AG08395 (cell line): Measurements from ENCODE around the gene ASTN1.

Experiments used
- DNase-seq: peaks from one replicate; pipeline ENCODE4 v3.0.0; 2012; ENCODE audit warnings: mixed read lengths, low spot score

Gene ASTN1

GRCh38 chr1:176837708-176838107 is 326.8 kb downstream of the ASTN1 start:
- no peak for DNase-seq

DNA sequence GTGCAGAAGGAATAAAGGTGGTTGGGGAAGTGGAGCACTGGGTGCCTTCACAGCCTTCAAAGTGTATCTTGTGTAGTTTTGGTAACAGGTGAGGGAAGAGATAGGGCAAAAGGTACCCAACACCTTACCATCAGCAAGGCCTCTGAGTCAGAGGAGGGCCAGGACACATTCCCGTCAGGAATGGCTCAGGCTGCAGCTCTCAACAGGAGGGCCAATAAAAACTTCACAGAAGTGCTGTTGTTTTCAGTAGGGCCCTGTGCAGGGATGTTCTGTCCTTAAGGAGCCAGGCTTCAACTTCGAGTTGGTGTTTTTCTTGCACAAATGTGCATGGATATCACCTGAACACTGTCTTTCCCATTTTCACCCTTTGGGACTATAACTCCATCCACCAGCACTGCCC is 333.4 kb downstream of the ASTN1 start:
- no peak for DNase-seq

GRCh38 chr1:176829261-176829660 is 335.3 kb downstream of the ASTN1 start:
- no peak for DNase-seq

DNA sequence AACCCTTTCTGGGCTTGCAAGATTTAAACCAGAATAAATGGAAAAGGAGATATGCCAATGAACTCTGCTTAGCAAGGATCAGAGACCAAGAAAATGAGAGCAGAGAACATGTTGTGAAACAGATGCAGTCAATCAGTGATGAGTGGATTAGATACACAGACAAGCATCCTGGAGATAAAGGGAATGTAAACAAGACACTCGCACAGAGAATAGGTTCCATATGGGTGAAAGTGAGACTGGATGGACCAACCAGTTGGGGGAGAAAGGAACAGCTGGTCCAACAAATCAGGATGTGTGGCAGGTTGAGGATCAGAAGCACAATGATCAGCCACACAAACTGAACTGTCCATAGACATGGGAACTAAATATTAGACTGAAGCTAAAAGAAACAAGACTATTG is 338.2 kb downstream of the ASTN1 start:
- no peak for DNase-seq

DNA sequence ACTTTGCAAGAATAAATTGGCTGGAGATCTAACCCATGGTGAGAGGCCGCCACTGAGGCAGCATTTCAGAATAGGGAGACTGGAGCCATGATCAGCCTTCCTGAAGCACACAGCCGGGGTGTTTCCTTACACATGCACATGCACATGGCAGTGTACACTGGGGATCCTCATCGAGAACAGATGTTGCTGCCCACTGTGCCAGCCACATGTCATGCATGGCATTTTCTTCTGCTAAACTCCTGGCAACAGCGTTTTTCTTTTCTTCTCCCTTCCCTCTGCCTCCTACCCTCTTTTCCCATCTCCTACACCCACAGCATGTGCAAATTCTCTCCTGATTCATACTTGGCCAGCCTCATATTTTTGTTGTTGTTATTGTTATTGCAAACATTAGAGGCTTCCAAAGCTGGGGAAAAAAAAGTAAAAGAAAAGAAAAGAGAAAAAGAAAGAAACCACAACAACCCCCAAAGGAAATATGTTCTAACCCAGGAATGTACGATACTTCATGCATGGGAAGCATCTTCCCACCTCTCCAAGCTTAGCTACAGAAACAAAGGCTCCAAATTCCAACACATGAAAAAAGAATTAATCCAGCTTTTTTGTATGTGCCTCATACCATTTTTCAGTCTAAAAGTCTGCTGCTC is 344.0 kb downstream of the ASTN1 start:
- peak; percentile 51 for DNase-seq

DNA sequence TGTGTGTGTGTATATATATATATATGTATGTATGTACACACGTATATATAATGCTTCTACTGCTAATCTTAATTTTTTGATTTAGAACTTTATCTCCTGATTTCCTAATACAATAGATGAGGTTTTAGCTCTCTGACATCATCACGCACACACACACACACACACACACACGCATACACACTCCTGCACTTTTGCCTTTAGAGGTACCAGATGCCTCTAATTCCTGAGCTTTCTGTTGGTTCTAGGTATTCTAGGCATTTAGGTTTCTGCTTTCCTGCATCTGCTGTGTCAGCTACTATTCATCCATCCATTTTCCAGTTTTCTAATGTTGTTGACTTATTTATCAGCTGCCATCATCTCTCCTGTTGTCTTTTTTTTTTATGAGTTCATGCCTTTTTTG is 348.3 kb downstream of the ASTN1 start:
- DNase-seq: no peak

DNA sequence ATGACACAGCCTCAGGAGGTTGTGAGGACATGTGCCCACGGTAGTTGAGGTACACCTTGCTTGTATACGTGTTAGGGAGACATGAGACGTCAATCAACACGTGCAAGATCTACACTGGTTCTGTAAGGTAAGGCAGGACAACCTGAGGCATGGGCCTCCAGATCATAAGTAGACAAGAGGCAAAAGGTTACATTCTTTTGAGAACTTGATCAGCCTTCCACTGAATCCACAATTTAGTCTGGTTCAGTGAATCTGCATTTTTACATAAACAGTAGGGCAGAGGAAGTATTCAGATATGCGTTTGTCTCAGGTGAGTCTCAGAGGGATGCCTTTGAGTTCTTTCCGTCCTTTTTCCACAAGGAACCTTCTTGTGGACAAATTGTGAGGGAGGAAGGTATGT is 348.9 kb downstream of the ASTN1 start:
- no peak for DNase-seq

- DNase-seq: no peak
Observed at GRCh38 chr1:176811511-176812288, 352.8 kb downstream of the ASTN1 start.

- DNase-seq: no peak
Observed at GRCh38 chr1:176809292-176809691, 355.2 kb downstream of the ASTN1 start.
